OCI-LY1 (cell line): Measurements from ENCODE around the gene AJM1.

Source experiments
- CTCF ChIP-seq: fragments of 200-600 bp; sonication (generic), shearing (Covaris generic); IDR thresholded peaks from 2 replicates; pipeline ENCODE4 v1.5.1; 2017; ENCODE audit warnings: mild to moderate bottlenecking, antibody characterized with exemption, low read length, moderate library complexity, mixed read lengths
- EZH2 ChIP-seq: fragments of 200-600 bp; sonication (generic), shearing (Covaris generic); IDR thresholded peaks from 2 replicates; pipeline ENCODE4 v1.8.0; 2017; ENCODE audit warnings: borderline replicate concordance, mixed run types, mild to moderate bottlenecking, antibody characterized with exemption, low read length, moderate library complexity, mixed read lengths

GRCh38 chr9:136831720-136832104, 10.6 kb upstream of the AJM1 start:
- TF ChIP-seq CTCF (no peak), EZH2 (no peak)
